ENCODE data around the gene CCSER1.

The CCSER1 gene

GRCh38 chr4:90128961-90129495 lies 1.8 kb downstream of the CCSER1 start:
- no peak for DNase-seq (ENCODE audit: low read depth)

- DNase-seq (ENCODE audit: low read depth) = no peak
Observed at GRCh38 chr4:90130076-90130475, 2.9 kb downstream of the CCSER1 start.

- no peak for DNase-seq (ENCODE audit: low read depth)
Observed at GRCh38 chr4:90137555-90137954, 10.4 kb downstream of the CCSER1 start.

- no peak for DNase-seq (ENCODE audit: low read depth)
Observed at GRCh38 chr4:90142081-90142480, 14.9 kb downstream of the CCSER1 start.

GRCh38 chr4:90145319-90145718 lies 18.1 kb downstream of the CCSER1 start:
- DNase-seq (ENCODE audit: low read depth) = no peak

GRCh38 chr4:90146306-90146705 lies 19.1 kb downstream of the CCSER1 start:
- no peak for DNase-seq (ENCODE audit: low read depth)

- no peak for DNase-seq (ENCODE audit: low read depth)
Observed at GRCh38 chr4:90148574-90149148, 21.5 kb downstream of the CCSER1 start.

- DNase-seq (ENCODE audit: low read depth) = no peak
Observed at GRCh38 chr4:90152024-90152423, 24.8 kb downstream of the CCSER1 start.

GRCh38 chr4:90159193-90159592 lies 32.0 kb downstream of the CCSER1 start:
- DNase-seq (ENCODE audit: low read depth) = no peak

GRCh38 chr4:90160044-90160443 lies 32.9 kb downstream of the CCSER1 start:
- no peak for DNase-seq (ENCODE audit: low read depth)

GRCh38 chr4:90162566-90162965 lies 35.4 kb downstream of the CCSER1 start:
- DNase-seq (ENCODE audit: low read depth) = no peak

- no peak for DNase-seq (ENCODE audit: low read depth)
Observed at GRCh38 chr4:90163872-90164271, 36.7 kb downstream of the CCSER1 start.

GRCh38 chr4:90165883-90166282 lies 38.7 kb downstream of the CCSER1 start:
- no peak for DNase-seq (ENCODE audit: low read depth)

GRCh38 chr4:90171491-90171890 lies 44.3 kb downstream of the CCSER1 start:
- DNase-seq (ENCODE audit: low read depth) = no peak

- DNase-seq (ENCODE audit: low read depth) = no peak
Observed at GRCh38 chr4:90174621-90175023, 47.4 kb downstream of the CCSER1 start.

- no peak for DNase-seq (ENCODE audit: low read depth)
Observed at GRCh38 chr4:90181644-90182043, 54.5 kb downstream of the CCSER1 start.

GRCh38 chr4:90183254-90183653 lies 56.1 kb downstream of the CCSER1 start:
- DNase-seq (ENCODE audit: low read depth) = no peak

GRCh38 chr4:90184560-90184959 lies 57.4 kb downstream of the CCSER1 start:
- no peak for DNase-seq (ENCODE audit: low read depth)

GRCh38 chr4:90185416-90185815 lies 58.2 kb downstream of the CCSER1 start:
- DNase-seq (ENCODE audit: low read depth) = no peak

GRCh38 chr4:90186229-90186628 lies 59.0 kb downstream of the CCSER1 start:
- DNase-seq (ENCODE audit: low read depth) = no peak

GRCh38 chr4:90187148-90187884 lies 60.1 kb downstream of the CCSER1 start:
- no peak for DNase-seq (ENCODE audit: low read depth)

- no peak for DNase-seq (ENCODE audit: low read depth)
Observed at GRCh38 chr4:90189178-90189577, 62.0 kb downstream of the CCSER1 start.

GRCh38 chr4:90189946-90190345 lies 62.8 kb downstream of the CCSER1 start:
- DNase-seq (ENCODE audit: low read depth) = no peak

- DNase-seq (ENCODE audit: low read depth) = no peak
Observed at GRCh38 chr4:90190525-90190924, 63.3 kb downstream of the CCSER1 start.
